SHP77 (cell line): Measurements from ENCODE around the gene CD2BP2.
A peak's percentile ranks its signal among the peaks of the same experiment; 100 is the strongest.
"Not testable (repeated sequence)": the region's sequence is repeated elsewhere in the genome, so short reads cannot be mapped to it uniquely, and the experiment has no call there.

Experiments used
- DNase-seq, 2 experiments: peaks; one replicate each; lab custom pipeline; 2025; lab: John Stamatoyannopoulos, UW

The CD2BP2 gene

DNA sequence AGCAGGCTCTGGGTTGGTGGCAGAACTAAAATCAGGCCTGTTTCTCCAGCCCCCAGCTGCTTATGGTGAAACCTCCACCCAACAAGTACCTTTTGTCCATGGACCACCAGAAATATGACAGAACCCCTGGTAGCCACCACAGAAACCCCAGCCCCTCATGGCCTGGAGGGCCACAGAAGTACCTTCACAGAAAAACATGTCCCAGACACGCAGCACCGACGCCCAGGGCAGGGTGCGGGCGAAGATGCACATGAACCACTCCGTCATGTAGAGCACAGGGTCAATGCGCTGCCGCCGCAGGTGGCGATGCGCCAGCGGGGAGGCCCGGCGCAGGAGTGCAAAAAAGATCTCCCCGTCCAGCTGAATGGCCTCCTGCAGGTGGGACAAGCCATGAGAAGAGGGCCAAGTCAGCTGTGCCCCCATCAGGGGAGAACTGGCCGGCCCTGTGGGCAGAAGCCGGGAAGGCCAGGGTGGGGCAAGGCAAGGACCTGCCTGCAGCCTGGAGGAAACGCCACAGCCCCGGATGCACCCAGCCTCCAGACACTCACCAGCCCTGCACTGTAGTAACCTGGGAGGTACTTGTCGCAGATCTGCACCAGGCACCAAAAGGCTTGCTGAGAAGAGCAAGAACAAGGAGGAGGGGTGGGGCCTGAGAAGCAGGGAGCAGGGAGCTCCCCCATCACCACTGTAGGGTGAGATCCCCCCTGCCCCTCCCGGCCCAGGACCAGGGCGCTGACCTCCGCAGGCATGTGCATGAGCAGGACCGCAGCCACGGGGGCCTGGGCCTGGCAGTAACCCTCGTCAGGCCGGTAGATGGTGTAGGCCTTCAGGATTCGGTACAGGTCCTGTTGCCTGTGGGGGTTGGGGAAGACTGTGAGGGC is 4.1 kb upstream of the CD2BP2 start:
- no peak for DNase-seq

DNA sequence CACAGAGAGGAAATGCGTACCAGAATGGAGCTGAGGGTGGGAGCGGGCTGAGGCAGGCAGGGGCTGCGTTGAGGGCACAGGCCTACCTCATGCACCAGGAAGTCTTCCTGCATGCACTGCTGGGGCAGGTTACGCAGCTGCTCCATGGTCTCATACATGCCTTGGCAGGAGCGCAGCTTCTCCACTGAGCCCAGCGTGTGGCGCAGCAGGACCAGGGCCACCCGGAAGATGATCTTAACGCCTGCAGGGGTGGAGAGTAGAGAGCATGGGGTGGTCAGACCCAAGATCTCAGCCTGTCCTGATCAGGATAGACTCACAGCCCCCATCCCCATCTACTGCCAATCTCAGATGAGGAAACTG is 3.4 kb upstream of the CD2BP2 start:
- no peak for DNase-seq

DNA sequence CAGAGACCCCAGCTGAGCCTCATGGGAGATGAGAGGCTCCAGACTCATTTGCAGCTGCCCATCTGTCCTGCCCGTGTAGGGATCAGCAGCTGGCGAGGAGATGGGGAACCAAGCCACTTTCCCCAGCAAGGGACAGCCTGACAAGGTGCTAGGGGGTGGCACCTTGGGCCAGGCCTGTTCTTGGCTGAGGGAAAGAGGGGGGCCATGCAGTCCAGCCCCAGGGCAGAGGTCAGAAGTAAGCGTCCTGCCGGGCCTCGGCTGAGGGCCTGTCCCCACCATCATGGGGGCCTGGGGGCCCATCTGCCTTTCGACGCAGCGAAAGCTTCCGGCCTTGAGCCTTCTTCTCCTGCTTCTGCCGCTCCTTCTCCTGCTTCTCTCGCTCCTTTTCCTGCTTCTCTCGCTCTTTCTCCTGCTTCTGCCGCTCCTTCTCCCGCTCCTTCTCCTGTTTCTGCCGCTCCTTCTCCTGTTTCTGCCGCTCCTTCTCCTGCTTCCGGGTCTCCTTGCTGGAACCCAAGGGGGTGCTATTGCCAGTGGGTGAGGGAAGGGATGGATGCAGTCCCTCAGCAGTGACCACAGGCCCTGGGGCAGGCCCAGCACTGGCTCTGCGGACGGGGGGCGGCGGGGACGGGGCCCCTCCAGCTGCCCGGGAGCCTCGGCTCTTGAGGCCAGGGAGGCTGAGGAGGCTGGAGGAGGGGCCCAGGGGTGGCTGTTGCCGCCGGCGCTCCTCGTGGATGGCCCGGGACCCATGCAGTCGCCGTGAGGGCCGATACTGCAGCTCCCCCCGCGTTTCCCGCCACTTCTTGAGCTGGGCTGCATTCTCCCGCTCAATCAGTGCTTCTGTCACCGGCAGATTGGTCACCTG is 2.8 kb upstream of the CD2BP2 start:
- DNase-seq = no peak

DNA sequence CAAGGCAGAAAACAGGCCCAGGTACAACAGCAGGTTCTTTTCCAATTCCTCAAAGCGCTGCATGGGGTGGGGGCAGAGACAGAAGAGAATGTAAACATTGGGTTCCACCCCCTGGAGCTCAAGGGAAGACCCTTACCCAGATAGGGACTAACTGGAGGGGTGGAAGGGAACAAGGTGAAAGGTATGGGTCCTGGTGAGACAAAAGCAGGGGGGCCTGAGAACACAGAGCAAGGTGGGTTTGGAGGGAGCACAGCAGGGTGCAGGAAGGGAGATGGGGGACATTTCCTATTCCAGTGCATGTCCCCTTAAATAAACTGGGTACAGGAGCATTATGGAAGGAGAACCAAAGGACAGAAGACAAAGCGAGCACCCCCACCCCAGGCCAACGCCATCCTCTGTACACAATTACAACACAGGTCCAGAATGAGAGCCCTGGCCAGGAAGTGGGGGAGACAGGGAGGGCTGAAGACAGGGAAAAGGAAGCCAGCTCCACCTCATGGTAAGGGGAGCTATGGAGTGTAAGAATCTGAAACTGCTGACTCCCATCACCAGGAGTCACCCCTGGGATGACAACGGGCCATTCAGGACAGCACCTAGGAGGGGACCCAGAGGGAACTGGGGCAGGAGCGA is 2.1 kb upstream of the CD2BP2 start:
- no peak for DNase-seq

DNA sequence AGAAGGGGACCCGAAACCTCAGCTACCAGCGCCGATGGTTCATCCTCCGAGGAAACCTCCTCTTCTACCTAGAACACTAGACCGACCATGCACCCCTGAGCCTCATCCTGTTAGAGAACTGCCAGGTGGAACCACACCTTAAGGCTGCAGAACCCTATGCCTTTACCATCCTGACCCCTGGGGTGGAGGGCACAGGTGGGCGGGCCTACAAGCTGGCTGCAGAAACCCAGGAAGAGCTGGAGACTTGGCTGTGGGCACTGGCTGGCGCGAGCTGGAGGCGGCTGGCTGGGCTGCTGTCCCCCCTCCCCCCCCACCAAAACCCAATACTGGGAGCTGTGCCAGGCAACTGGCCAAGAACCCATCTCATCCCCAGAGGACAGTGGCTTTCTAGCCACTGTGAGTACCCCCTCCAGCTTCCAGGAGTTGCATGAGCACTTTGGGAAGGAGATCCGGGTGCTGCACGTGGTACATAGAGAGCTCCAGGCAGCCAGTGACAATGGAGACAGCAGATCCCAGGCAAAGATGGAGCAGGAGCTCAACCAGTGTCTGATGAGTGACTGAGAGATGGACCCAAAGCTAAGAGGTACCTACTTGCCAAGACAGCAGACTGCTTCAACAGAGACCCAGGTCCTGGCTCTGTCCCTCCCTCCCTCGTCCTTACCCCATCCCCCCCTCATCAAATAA is 1.4 kb upstream of the CD2BP2 start:
- DNase-seq = peak; percentile 44 to 69

DNA sequence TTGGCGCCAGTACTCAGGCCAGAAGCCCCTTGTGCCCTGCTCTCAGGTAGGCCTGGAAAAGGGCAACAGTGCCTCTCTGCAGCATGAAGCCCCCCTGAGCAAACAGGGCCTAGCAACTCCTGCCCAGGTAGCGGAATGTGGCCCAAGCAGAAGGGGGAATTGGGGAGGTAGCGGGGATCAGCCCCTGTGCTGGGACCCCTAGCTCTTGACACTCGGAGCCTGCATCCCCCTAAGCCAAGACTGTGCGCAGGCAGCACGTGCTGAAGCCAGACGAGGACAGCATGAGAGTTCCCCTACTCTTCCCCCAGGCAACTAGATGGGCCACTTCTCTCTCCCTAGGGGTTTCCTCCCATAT is 823 bp upstream of the CD2BP2 start:
- DNase-seq = no peak

DNA sequence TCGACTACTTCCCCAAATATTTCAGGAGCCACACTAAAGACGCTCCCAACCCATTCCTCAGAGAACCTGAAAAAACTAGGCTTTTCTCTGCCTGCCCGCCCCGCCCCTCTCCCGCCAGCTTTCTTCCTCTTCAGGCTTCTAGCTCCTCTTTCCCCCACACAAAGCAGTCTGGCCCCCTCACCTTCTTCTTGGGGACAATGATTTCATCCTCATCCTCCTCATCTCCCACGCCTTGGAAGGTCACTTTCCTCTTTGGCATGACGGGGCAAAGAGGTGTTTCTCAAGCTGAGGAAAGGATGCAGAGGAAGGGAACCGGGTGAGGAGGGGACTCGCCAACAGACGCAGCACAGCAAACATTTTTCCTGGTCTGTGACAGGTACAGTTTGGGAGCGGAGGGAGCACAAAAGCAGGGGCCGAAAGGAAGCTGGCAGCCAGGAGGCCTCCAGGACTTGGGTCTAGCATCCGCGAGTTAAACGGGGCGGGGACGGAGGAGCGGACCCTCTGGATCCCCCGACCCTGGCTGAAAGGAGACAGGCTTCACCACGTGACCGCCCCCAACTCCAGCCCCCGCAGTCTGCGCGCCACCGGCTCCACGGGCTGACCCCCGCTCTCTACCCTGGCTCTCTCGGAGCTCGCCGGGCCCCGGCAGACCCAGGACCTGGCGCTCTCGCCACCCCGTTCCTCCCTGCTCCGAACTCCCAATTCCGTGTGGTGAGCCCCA is 525 bp downstream of the CD2BP2 start:
- DNase-seq = no peak

DNA sequence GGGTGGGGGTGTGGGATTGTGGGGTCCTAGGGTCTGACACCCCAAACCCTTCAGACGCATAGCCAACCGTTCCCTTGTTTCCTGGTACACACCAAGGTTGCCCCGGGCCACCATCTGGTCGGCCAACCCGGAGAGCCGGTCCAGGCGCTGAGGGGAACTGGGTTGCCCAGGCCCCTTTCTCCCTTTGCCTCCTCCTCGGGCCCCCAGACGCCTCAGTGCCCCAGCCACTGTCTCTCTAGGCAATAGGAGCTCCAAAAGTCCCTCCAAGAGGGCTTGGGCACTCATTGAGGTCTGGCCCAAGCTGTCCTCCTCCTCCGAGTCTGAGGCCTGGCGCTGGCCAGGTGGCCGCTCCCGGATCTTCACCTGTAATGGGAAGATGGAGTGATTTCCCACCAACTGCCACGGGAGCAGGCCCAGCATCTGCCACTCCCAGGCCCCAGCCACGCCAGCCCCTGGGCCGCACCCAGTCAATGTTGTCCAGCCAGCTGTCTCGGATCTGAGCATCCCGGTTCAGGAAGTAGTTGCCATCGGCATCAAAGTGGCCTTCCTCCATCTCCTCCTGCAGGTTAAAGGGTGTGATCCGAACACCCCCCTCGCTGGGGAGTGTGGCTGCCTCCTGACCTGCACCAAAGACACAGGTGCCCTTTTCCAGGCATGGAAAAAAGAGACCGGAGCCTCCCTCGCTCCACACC is 1.5 kb downstream of the CD2BP2 start:
- no peak for DNase-seq

DNA sequence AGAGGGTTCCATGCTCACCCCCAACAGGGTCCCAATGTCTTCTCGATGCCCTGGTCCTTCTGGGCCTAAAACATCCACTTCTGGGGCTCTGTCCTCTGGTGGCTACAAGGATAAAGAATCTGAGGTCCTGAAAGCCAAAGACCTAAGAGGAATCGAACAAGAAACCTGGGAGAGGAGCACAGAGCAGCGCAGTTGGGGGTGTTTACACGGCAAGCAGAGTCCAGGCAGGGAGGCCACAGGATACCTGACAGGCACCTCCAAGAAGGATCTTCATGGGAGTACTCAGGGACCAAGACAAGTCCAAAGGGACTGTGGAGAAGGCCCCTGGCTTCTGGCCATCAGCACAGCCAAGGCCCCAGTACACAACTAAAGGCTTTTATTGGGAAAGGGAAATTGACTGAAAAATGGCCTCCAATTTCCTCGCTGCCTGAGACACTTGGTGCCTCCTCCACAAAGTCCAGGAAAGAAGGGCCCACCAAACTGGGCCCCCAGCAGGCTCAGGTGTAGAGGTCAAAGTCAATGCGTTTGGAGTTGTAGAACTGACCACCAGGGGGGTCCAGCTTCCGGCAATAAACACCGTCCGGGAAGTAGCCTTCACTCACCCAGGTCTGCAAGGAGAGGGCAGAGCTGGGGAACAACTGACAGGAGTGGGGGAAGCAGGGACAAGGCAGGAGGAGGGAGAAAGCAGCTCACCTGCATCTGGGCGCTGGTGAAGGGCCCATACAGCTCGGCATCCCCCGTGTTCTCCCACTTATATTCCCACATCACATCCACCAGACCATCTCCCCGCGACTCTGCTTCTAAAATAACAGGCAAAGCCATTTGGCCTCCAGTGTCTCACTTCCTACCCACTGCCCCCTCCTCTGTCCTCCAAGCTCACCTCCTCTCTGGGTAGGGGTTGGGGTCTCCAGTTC is 2.4 kb downstream of the CD2BP2 start:
- no peak for DNase-seq

DNA sequence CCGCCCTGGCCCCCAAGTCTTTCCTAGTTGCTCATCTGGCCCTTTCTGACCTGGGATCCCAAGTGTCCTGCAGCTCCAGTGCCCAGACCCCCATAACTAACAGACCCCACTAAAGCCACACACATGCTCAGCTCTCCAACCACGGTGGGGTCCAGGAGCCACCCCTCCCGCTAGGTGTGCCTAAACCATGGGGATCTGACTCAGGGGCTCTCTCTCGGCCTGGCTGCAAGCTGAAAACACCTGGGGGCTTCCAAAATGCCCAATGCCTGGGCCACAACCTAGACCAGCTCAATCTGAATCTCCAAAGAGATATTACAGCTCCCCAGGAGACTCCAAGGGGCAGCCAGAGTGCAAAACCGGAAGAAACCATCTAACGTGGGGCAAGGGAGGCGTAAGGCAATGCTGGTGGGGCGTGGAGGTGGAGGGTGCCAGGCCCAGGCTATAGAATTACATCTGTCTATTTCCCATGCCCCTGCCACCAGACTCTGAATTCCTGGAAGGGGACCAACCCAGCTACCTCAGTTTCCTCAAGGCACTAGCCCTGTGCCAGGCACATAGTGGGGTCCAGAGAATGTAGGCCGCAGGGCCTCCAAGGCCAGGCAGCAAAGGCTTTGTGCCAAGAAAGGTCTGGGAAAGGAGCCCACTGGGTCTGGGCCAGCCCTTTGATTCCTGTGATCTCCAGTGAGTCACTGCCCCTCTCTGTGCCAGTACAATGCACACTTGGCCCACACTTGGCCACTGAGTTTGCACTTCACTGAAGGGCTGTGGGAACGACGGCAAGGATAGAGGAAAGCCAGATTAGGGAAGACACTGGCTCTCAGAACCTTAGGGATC is 3.3 kb downstream of the CD2BP2 start:
- DNase-seq = no peak

DNA sequence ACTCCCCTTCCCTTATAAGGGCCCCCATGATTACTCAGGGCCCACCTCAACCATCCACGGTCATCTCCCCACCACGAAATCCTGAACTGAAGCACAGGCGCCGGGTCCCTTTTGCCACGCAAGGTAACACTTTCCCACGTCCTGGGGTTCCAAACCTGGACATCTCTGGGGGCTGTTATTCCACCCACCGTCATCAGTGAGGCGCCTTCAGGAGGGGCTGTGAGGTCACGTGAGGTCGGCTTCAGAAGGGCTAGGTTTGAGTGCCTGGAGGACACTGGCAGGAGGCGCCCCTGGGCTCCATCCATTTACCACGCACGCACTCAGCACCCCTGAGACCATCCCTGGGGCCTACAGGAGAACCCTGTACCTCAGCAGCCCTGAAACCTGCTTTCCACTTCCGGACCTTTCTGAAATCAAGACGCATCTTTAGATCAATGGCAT is 4.1 kb downstream of the CD2BP2 start:
- DNase-seq = no peak

DNA sequence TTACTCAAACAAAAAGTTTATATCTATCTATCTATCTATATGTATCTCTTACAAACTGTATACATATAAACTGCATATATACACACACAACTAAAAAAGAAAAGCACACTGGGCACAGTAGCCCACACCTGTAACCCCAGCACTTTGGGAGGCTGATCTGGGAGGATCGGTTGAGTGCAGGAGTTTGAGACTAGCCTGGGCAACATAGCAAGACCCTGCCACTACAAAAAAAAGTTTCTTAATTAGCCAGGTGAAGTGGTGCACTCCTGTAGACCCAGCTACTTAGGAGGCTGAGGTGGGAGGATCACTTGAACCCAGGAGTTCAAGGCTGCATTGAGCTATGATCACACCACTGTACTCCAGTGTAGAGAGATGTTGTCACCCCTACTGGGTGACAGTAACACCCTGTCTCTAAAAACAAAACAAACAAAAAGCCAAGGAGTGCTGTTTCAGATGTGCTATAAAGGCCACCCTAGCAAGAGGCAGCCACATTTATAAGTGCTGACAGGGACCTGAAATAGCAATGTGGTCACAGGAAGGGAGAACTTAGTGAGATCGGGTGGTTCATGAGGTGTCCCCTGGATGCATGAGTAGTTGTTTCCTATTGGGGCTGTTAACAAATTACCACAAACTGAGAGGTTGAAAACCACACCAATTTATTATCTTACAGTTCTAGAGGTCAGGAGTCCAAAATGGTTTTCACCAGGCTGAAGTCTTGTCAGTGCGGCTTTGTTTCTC is 4.8 kb downstream of the CD2BP2 start:
- DNase-seq = no peak

DNA sequence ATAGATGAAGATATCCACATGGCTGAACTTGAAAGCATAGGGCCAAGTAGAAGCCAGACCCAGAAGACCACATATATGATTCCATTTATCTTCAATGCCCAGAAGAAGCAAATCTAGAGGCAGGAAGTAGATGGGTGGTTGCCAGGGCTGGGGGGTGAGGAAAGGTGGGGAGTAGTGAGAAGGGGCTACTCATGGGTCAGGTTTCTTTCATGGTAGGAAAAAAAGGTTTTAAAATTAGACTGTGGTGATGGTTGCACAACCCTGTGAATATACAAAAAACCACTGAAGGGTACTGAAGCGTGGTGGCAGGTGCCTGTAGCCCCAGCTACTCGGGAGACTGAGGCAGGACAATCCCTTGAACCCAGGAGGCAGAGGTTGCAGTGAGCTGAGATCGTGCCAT is 5.4 kb downstream of the CD2BP2 start:
- no peak for DNase-seq

DNA sequence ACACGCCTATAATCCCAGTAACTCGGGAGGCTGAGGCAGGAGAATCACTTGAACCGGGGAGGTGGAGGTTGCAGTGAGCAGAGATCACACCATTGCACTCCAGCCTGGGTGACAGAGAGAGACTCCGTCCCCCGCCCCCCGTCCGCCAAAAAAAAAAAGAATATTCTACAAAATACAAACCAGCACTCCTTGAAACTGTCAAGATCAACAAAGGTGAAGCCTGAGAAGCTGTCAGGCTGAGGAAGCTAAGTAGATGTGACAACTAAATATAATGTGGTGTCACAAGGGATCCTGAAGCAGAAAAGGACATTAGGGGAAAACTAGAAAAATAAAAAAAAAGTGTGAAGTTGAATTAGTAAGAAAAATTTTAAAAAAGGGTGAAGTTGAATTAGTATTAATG is 6.2 kb downstream of the CD2BP2 start:
- no peak for DNase-seq

DNA sequence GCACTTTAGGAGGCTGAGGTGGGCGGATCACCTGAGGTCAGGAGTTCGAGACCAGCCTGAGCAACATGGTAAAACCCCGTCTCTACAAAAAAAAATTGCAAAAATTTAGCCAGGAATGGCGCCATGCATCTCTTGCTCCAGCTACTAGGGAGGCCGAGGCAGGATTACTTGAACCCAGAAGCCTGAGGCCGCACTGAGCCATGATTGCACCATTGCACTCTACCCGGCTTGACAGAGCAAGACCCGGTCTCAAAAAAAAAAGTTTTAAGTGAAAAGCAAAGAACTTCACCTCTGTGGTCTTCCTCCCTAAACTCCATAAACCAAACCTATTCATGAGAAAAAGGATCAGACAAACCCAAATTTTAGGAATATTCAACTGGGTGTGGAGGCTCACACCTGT is 7.0 kb downstream of the CD2BP2 start:
- DNase-seq = no peak

DNA sequence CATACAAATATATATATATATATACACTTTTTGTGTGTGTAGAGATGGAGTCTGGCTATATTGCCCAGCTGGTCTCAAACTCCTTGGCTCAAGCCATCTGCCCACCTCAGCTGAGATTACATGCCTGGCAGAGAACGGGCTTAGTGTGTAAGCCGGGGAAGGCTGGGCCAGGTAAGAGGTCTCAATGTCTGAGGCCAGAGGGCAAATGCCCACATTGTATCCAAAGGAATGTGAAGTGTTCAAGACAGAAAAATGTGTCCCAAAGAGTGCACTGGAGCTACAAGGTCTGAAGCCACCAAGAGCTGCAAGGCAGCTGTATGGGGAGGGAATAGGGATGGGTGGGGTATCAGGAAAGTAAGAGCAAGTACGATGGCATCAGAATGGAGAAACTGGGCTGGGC is 8.8 kb downstream of the CD2BP2 start:
- no peak for DNase-seq

DNA sequence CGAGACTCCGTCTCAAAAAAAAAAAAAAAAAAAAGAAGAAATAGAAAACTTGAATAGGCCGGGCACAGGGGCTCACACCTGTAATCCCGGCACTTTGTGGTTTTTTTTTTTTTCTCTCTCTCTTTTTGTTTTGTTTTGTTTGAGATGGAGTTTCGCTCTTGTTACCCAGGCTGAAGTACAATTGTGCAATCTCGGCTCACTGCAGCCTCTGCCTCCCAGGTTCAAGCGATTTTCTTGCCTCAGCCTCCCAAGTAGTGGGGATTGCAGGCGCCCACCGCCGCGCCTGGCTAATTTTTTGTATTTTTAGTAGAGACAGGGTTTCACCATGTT is 11.7 kb downstream of the CD2BP2 start:
- not testable (repeated sequence) for DNase-seq

DNA sequence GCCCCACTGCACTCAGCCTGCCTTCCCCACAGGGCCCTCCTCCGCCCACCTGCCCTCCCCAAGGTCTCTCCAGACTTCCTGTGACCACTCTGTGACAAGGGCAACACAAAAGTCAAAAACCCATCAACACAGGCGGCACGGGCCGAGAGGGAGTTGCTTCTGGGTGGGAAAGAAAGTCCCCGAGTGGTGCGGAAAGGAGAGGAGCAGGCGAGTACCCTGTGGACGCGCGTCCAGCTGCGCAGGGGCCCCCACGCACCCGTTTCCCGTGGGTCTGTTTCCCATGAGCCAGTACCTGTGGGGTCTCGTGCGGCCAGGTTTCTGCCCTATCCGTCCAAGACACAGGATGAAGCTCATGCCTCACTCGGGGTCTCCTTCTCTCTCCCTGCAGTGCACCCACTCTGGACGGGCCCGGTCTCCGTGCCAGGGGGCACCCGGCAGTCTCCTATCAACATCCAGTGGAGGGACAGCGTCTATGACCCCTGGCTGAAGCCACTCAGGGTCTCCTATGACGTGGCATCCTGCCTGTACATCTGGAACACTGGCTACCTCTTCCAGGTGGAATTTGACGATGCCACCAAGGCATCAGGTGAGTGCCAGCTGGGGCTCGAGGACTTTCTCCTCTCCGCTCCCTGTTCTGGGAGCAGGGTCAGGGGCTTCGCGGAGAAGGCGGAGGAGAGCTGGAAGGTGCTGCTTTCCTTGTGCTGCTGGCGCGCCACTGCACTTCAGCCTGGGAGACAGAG is 12.2 kb downstream of the CD2BP2 start:
- DNase-seq = no peak
